B cell (primary cell): Measurements from ENCODE around the gene STX4. TPM values are rescaled to one million over a fixed set of nuclear protein-coding genes. Genes with fewer than 3 reads are reported as not detected.

Experiments
- ATAC-seq: fragments of 200-7000 bp; cut with Tn5 transposase; one replicate; pipeline ENCODE4 v1.10.0; 2021; ENCODE audit warnings: low read depth, mild to moderate bottlenecking, moderate number of reproducible peaks, moderate library complexity
- CTCF ChIA-PET: fragments of 350-600 bp; sonication (Branson Sonifier 250); formaldehyde crosslinking; loops from one replicate; lab custom pipeline; 2021; ENCODE audit warnings: antibody characterized with exemption, inconsistent platforms; lab: Charles Lee
- POLR2A ChIA-PET: fragments of 350-600 bp; sonication (Branson Sonifier 250); formaldehyde crosslinking; loops from one replicate; lab custom pipeline; 2021; ENCODE audit warnings: antibody characterized with exemption; lab: Charles Lee
- DNase-seq: peaks from one replicate; pipeline ENCODE4 v3.0.0; 2013
- H2AFZ ChIP-seq: 2 replicates; pipeline ENCODE4 v1.6.1; 2012; ENCODE audit warnings: mild to moderate bottlenecking, low read depth, low read length; ENCODE audit not compliant: insufficient read depth, poor library complexity, severe bottlenecking
- H3K27ac ChIP-seq, 2 donors: 1 replicate in 1 of 2; 2 replicates in 1 of 2; pipeline ENCODE4 v1.5.1; 2012 to 2013; ENCODE audit warnings: low read length in 2 of 2, mild to moderate bottlenecking in 2 of 2, moderate library complexity in 1 of 2
- H3K27me3 ChIP-seq, 4 experiments: fragments of 200-600 bp in 1 of 4; sonication (generic) in 1 of 4; replicated peaks in 1 of 4; 1 replicate in 2 of 4; 2 replicates in 2 of 4; pipeline versions ENCODE4 v1.6.1 to v1.7.0; 2013 to 2016; ENCODE audit warnings: low read length in 3 of 4, mild to moderate bottlenecking in 2 of 4, mixed read lengths in 1 of 4, moderate library complexity in 1 of 4; ENCODE audit not compliant: insufficient read depth in 4 of 4, control insufficient read depth in 3 of 4; ENCODE audit errors: control extremely low read depth in 1 of 4
- H3K36me3 ChIP-seq, 2 experiments: replicated peaks in 1 of 2; 1 replicate in 1 of 2; 2 replicates in 1 of 2; pipeline versions ENCODE4 v1.6.1 to v1.7.1; 2013; ENCODE audit warnings: low read length in 1 of 2; ENCODE audit not compliant: insufficient read depth in 2 of 2, control insufficient read depth in 1 of 2; ENCODE audit errors: control extremely low read depth in 1 of 2, extremely low read depth in 1 of 2
- H3K4me1 ChIP-seq, 2 donors: fragments of 200-600 bp in 1 of 2; sonication (generic) in 1 of 2; 1 replicate in 1 of 2; 2 replicates in 1 of 2; pipeline versions ENCODE4 v1.5.1 to v1.6.1; 2013 to 2017; ENCODE audit warnings: low read length in 2 of 2; ENCODE audit not compliant: control insufficient read depth in 2 of 2, insufficient read depth in 2 of 2
- H3K4me2 ChIP-seq: replicated peaks from 2 replicates; pipeline ENCODE3; 2012; ENCODE audit warnings: mild to moderate bottlenecking, low read depth, low read length; ENCODE audit not compliant: poor library complexity, severe bottlenecking
- H3K4me3 ChIP-seq, 5 experiments: fragments of 200-600 bp in 1 of 5; sonication (generic) in 1 of 5; 1 replicate in 3 of 5; 2 replicates in 2 of 5; pipeline versions ENCODE4 v1.5.1 to v1.7.0; 2011 to 2016; ENCODE audit warnings: low read length in 4 of 5, mild to moderate bottlenecking in 4 of 5, low read depth in 2 of 5, control low read depth in 1 of 5, moderate library complexity in 1 of 5; ENCODE audit not compliant: insufficient read depth in 1 of 5; ENCODE audit errors: control extremely low read depth in 1 of 5, extremely low read depth in 1 of 5
- H3K79me2 ChIP-seq: fragments of 200-600 bp; sonication (generic); one replicate; pipeline ENCODE4 v1.6.0; 2016; ENCODE audit warnings: low read length; ENCODE audit not compliant: control insufficient read depth, insufficient read depth
- H3K9ac ChIP-seq: fragments of 200-600 bp; sonication (generic); 2 replicates; pipeline ENCODE4 v1.6.1; 2017; ENCODE audit warnings: mild to moderate bottlenecking, low read length, moderate library complexity
- H3K9me3 ChIP-seq, 3 donors: one replicate each; pipeline versions ENCODE4 v1.6.1 to v1.7.1; 2013; ENCODE audit warnings: low read length in 2 of 3; ENCODE audit not compliant: control insufficient read depth in 2 of 3, insufficient read depth in 1 of 3; ENCODE audit errors: control extremely low read depth in 1 of 3
- H4K20me1 ChIP-seq: 2 replicates; pipeline ENCODE4 v1.6.0; 2012; ENCODE audit warnings: mild to moderate bottlenecking, low read length; ENCODE audit not compliant: insufficient read depth, control insufficient read depth, poor library complexity, severe bottlenecking
- H3K27ac Mint-ChIP-seq: one replicate; pipeline ENCODE4 v1.8.0; 2021; ENCODE audit warnings: mixed read lengths
- H3K27me3 Mint-ChIP-seq: one replicate; pipeline ENCODE4 v1.8.0; 2021; ENCODE audit warnings: mixed read lengths
- H3K4me1 Mint-ChIP-seq: one replicate; pipeline ENCODE4 v1.8.0; 2021; ENCODE audit warnings: mixed read lengths
- H3K4me3 Mint-ChIP-seq: one replicate; pipeline ENCODE4 v1.8.0; 2021; ENCODE audit warnings: mixed read lengths
- H3K9me3 Mint-ChIP-seq: one replicate; pipeline ENCODE4 v1.8.0; 2022; ENCODE audit warnings: mixed read lengths; ENCODE audit not compliant: insufficient read depth
- CTCF ChIP-seq: fragments of 200-600 bp; IDR thresholded peaks from one replicate; pipeline ENCODE4 v1.8.0; 2022; ENCODE audit warnings: antibody characterized with exemption, mild to moderate bottlenecking
- EZH2 ChIP-seq: IDR thresholded peaks from 2 replicates; pipeline ENCODE4 v1.6.1; 2012; ENCODE audit warnings: borderline replicate concordance, low read depth, mild to moderate bottlenecking, moderate library complexity, low read length; ENCODE audit not compliant: insufficient read depth, poor library complexity, severe bottlenecking
- WGBS: methylation state at CpG from one replicate; pipeline ENCODE4 v1.1.5; 2013; ENCODE audit warnings: missing lambda C conversion rate; ENCODE audit not compliant: insufficient coverage; 5-methylcytosine and 5-hydroxymethylcytosine counted together
- intact Hi-C: fragments of 100-400 bp; cut with micrococcal nuclease; formaldehyde crosslinking; loops from one replicate; pipeline ENCODE4 v1.10.0; 2022
- polyA minus RNA-seq: library from RNA; depleted of rRNA, polyadenylated mRNA; stranded (reverse); fragments of >200 nt; gene quantifications from 2 replicates; pipeline ENCODE4 v1.2.3, GENCODE V29; 2012
- polyA plus RNA-seq: library from polyadenylated mRNA; depleted of rRNA; stranded (reverse); fragments of >200 nt; gene quantifications from 2 replicates; pipeline ENCODE4 v1.2.3, GENCODE V29; 2012
- total RNA-seq, 2 donors: library from RNA; stranded (reverse); fragments of 120-200 nt in 1 of 2; gene quantifications; 1 replicate in 1 of 2; 2 replicates in 1 of 2; pipeline versions ENCODE4 v1.2.3 to v1.2.4, GENCODE V29; 2013 to 2022

Gene STX4
- total RNA-seq = 111 and 120 TPM in 2 replicates
- 44.3 TPM for total RNA-seq (2013)
- 133 and 159 TPM in 2 replicates for polyA plus RNA-seq
- 30.4 and 52.9 TPM in 2 replicates for polyA minus RNA-seq

GRCh38 chr16:31032736-31033708, at the start of gene STX4:
Gene STX4, plus strand, starts transcription at chr16:31033558. Its CDS starts 248 bp downstream, at chr16:31033806.
- Histone ChIP-seq H2AFZ (peak within 1 kb of the TSS; percentile 85), H3K9ac (peak within 1 kb of the TSS; percentile 95), H3K27ac (peak within 1 kb of the TSS; percentile 99 to 100), H3K4me3 (peak within 1 kb of the TSS; percentile 76 to 99 (median 90)), H3K4me2 (peak within 1 kb of the TSS; percentile 94), H3K4me1 (peaks cover 8 to 16% of the 10 kb centered on the region in 2 donors), H4K20me1 (peaks cover 26% of the 10 kb centered on the region), H3K79me2 (peaks cover 26% of the 10 kb centered on the region), H3K36me3 (peaks cover 0 to 12% of the 10 kb centered on the region in 2 experiments), H3K27me3 (no peaks in the 10 kb centered on the region), H3K9me3 (peaks cover 0 to 6% (median 0%) of the 10 kb centered on the region in 3 donors)
- peak; percentile 76 for ATAC-seq
- intact Hi-C loops = loop anchor here (1.0 to 5.0 kb wide), 9 partner anchors 41 to 426 kb away; partner anchors contain the start of genes ARMC5, BCKDK, CFAP119 and FBRS
- TF ChIP-seq EZH2 = no peak
- TF ChIP-seq CTCF = no peak
- ChIA-PET POLR2A (interaction anchor here (0.7 to 2.3 kb wide), 5 partner anchors 41 to 839 kb away, joined by 3 to 14 read pairs (median 5); partner anchors contain the start of genes BCKDK, KAT8, ZNF646 and ZNF668), CTCF (interaction anchor here (1.6 kb wide), 1 partner anchor 41 kb away, joined by 5 read pairs; the partner anchor contains the start of genes ZNF646 and ZNF668)
- peaks cover 21% of the 10 kb centered on the region for H3K4me1 Mint-ChIP-seq
- no peaks in the 10 kb centered on the region for H3K27me3 Mint-ChIP-seq
- H3K9me3 Mint-ChIP-seq = no peaks in the 10 kb centered on the region
- H3K27ac Mint-ChIP-seq = peak within 1 kb of the TSS; percentile 99
- DNase-seq = peak; percentile 100
- H3K4me3 Mint-ChIP-seq = peak within 1 kb of the TSS; percentile 95
- under 1% methylated on average over 67 of the region's 75 CpGs for WGBS
